Endodermal cell (in vitro differentiated cells): ENCODE data around the gene TMEM61. TPM values are rescaled to one million over a fixed set of nuclear protein-coding genes. Genes with fewer than 3 reads are reported as not detected.

Source experiments
- DNase-seq: peaks from one replicate; pipeline ENCODE4 v3.0.0-alpha.2; 2017
- H3K27ac ChIP-seq: 2 replicates; pipeline ENCODE4 v1.5.1; 2013; ENCODE audit warnings: mild to moderate bottlenecking, low read depth, low read length, moderate library complexity
- H3K27me3 ChIP-seq: 2 replicates; pipeline ENCODE4 v1.6.1; 2013; ENCODE audit warnings: mild to moderate bottlenecking, low read length, moderate library complexity; ENCODE audit not compliant: insufficient read depth, control insufficient read depth, poor library complexity, severe bottlenecking
- H3K36me3 ChIP-seq: 2 replicates; pipeline ENCODE4 v1.7.0; 2013; ENCODE audit warnings: mild to moderate bottlenecking, low read length, moderate library complexity; ENCODE audit not compliant: control insufficient read depth, insufficient read depth
- H3K4me1 ChIP-seq: one replicate; pipeline ENCODE4 v1.7.0; 2013; ENCODE audit warnings: low read length; ENCODE audit not compliant: control insufficient read depth, insufficient read depth
- H3K4me3 ChIP-seq: 2 replicates; pipeline ENCODE4 v1.5.1; 2013; ENCODE audit warnings: mild to moderate bottlenecking, low read length, moderate library complexity
- H3K9ac ChIP-seq: 2 replicates; pipeline ENCODE4 v1.6.1; 2013; ENCODE audit warnings: mild to moderate bottlenecking, low read length, moderate library complexity; ENCODE audit not compliant: poor library complexity, severe bottlenecking; ENCODE audit errors: extremely low read depth
- H3K9me3 ChIP-seq: 2 replicates; pipeline ENCODE4 v1.6.1; 2013; ENCODE audit warnings: mild to moderate bottlenecking, low read length, moderate library complexity; ENCODE audit not compliant: control insufficient read depth
- H3K27ac Mint-ChIP-seq: 2 replicates; pipeline ENCODE4 v1.8.0; 2020; ENCODE audit warnings: mixed read lengths
- H3K27me3 Mint-ChIP-seq: 2 replicates; pipeline ENCODE4 v1.8.0; 2021; ENCODE audit warnings: mild to moderate bottlenecking, mixed read lengths; ENCODE audit not compliant: insufficient read depth
- H3K36me3 Mint-ChIP-seq: 2 replicates; pipeline ENCODE4 v1.8.0; 2020; ENCODE audit warnings: low read depth, mixed read lengths
- H3K4me1 Mint-ChIP-seq: 2 replicates; pipeline ENCODE4 v1.8.0; 2020; ENCODE audit warnings: mixed read lengths
- H3K4me3 Mint-ChIP-seq: 2 replicates; pipeline ENCODE4 v1.8.0; 2020; ENCODE audit warnings: mild to moderate bottlenecking, moderate library complexity, mixed read lengths
- H3K9me3 Mint-ChIP-seq: 2 replicates; pipeline ENCODE4 v1.8.0; 2020; ENCODE audit warnings: mild to moderate bottlenecking, mixed read lengths
- CTCF ChIP-seq: fragments of 200-600 bp; sonication (generic); conservative IDR thresholded peaks from 2 replicates; pipeline ENCODE4 v1.5.0; 2021; ENCODE audit warnings: antibody characterized with exemption, mild to moderate bottlenecking
- WGBS, 2 experiments: methylation state at CpG; one replicate each; pipeline versions ENCODE4 v1.1.5 to v1.1.7; 2013; ENCODE audit warnings: missing lambda C conversion rate in 2 of 2, mixed read lengths in 1 of 2; ENCODE audit not compliant: insufficient coverage in 1 of 2, insufficient read length in 1 of 2; 5-methylcytosine and 5-hydroxymethylcytosine counted together
- total RNA-seq, 2 donors: library from RNA; stranded (reverse); fragmentation: NEBNext Ultra II Directional in 1 of 2; extraction: Animal tissue kit (Norgen Biotek cat#: 25700) in 1 of 2; gene quantifications; 2 replicates in 1 of 2; 3 replicates in 1 of 2; pipeline ENCODE4 v1.2.1, GENCODE V29; 2021

TMEM61 gene
- total RNA-seq, 2 donors from 2014 or later: not detected

GRCh38 chr1:55006931-55007330 is 26.5 kb downstream of the TMEM61 start:
- DNase-seq: no peak
- Mint-ChIP-seq H3K9me3 (peaks cover 18% of the 10 kb centered on the region), H3K4me3 (no peak overlapping the region), H3K4me1 (peaks cover 3% of the 10 kb centered on the region), H3K36me3 (peaks cover 9% of the 10 kb centered on the region), H3K27ac (no peak overlapping the region), H3K27me3 (peaks cover 23% of the 10 kb centered on the region)
- no peaks in the 10 kb centered on the region for H3K9me3 ChIP-seq
- H3K4me1 ChIP-seq: no peaks in the 10 kb centered on the region
- no peaks in the 10 kb centered on the region for H3K36me3 ChIP-seq
- no peaks in the 10 kb centered on the region for H3K27me3 ChIP-seq
- no peak overlapping the region for H3K4me3 ChIP-seq
- H3K27ac ChIP-seq: no peak overlapping the region
- H3K9ac ChIP-seq: no peak overlapping the region
- 91 to 95% methylated on average over 8 to 12 of the region's 12 CpGs for WGBS, 2 experiments
- no peak for TF ChIP-seq CTCF

- H3K9me3 ChIP-seq: no peaks in the 10 kb centered on the region
- peaks cover 3% of the 10 kb centered on the region for H3K4me1 Mint-ChIP-seq
- no peak overlapping the region for H3K27ac ChIP-seq
- H3K4me1 ChIP-seq: no peaks in the 10 kb centered on the region
- no peaks in the 10 kb centered on the region for H3K36me3 ChIP-seq
- peaks cover 9% of the 10 kb centered on the region for H3K36me3 Mint-ChIP-seq
- H3K27ac Mint-ChIP-seq: no peak overlapping the region
- WGBS, 2 experiments: 83 to 93% methylated on average over 2 to 3 of the region's 3 CpGs
- TF ChIP-seq CTCF: no peak
- H3K9me3 Mint-ChIP-seq: peaks cover 18% of the 10 kb centered on the region
- H3K27me3 Mint-ChIP-seq: peaks cover 28% of the 10 kb centered on the region
- no peaks in the 10 kb centered on the region for H3K27me3 ChIP-seq
- H3K4me3 Mint-ChIP-seq: no peak overlapping the region
- H3K9ac ChIP-seq: no peak overlapping the region
- H3K4me3 ChIP-seq: no peak overlapping the region
- DNase-seq: no peak
These were observed 27.2 kb downstream of the TMEM61 start for GRCh38 chr1:55007625-55008024.

GRCh38 chr1:55010194-55010886 is 29.9 kb downstream of the TMEM61 start:
- H3K4me1 Mint-ChIP-seq: peaks cover 3% of the 10 kb centered on the region
- no peaks in the 10 kb centered on the region for H3K9me3 ChIP-seq
- no peak for DNase-seq
- no peaks in the 10 kb centered on the region for H3K4me1 ChIP-seq
- H3K9ac ChIP-seq: no peak overlapping the region
- no peaks in the 10 kb centered on the region for H3K27me3 ChIP-seq
- 87 to 100% methylated on average over 4 to 9 of the region's 9 CpGs for WGBS, 2 experiments
- peaks cover 18% of the 10 kb centered on the region for H3K9me3 Mint-ChIP-seq
- H3K27me3 Mint-ChIP-seq: peaks cover 23% of the 10 kb centered on the region
- no peak overlapping the region for H3K27ac ChIP-seq
- H3K4me3 ChIP-seq: no peak overlapping the region
- no peaks in the 10 kb centered on the region for H3K36me3 ChIP-seq
- no peak for TF ChIP-seq CTCF
- H3K4me3 Mint-ChIP-seq: no peak overlapping the region
- no peak overlapping the region for H3K27ac Mint-ChIP-seq
- peaks cover 9% of the 10 kb centered on the region for H3K36me3 Mint-ChIP-seq
